Measurements from ENCODE around the gene COMT. TPM values are rescaled to one million over a fixed set of nuclear protein-coding genes. Genes with fewer than 3 reads are reported as not detected.

Gene COMT
- polyA plus RNA-seq, 2 donors, result 178 to 218 TPM

DNA sequence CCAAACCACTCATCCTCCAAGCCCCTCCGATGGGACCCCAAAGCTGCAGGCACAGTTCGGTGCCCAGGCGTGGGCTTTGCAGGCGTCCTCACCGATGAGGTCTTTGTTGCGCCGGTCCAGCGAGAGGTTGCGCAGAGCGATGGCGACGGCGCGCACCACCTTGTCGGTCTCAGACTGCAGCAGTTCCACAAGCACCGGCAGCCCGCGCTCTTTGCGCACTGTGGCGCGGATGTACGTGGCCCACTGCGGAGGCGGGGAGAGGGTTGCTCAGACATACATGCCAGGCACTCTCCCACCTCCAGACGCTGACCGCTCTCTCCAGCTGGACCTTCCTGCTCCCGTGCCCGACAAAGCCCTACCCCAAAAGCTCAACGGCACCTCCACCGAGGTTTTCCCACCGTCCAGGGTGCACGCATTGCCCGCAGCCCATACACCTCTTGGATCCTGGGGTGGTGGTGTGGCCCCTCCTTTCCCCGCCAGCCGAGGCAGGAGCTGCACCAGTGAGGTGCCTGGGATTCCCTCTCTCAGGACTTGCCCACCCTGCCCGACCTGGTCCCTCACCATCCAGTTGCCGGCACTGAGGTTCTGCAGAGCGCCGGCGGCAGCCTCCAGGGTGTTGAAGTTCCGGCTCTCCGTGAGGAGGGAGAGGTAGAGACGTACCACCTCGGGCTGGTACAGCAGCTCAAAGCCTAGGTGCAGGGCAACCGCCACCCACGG, 32.1 kb downstream of the COMT start:
- Histone ChIP-seq H3K36me3 (ENCODE audit: control insufficient read depth in 2 of 2, insufficient read depth in 2 of 2, low read length in 1 of 2) (peaks cover 0 to 8% of the 10 kb centered on the region in 2 donors), H3K4me1 (ENCODE audit: control insufficient read depth in 2 of 2, insufficient read depth in 2 of 2, low read length in 1 of 2) (peaks cover 6 to 8% of the 10 kb centered on the region in 2 donors), H3K9me3 (ENCODE audit: control insufficient read depth in 2 of 2, insufficient read depth in 1 of 2, low read depth in 1 of 2, low read length in 1 of 2) (no peaks in the 10 kb centered on the region), H3K27me3 (ENCODE audit: control insufficient read depth in 1 of 2, insufficient read depth in 2 of 2, low read length in 2 of 2) (no peaks in the 10 kb centered on the region), H3K4me3 (ENCODE audit: low read depth in 1 of 2, low read length in 2 of 2) (no peak overlapping the region), H3K27ac (ENCODE audit: low read depth in 2 of 2, low read length in 1 of 2) (no peak overlapping the region)
- 92% methylated on average over 45 to 46 of the region's 46 CpGs for WGBS, 2 donors

- WGBS, 2 donors, result 46 to 49% methylated on average over 11 of the region's 11 CpGs
- Histone ChIP-seq H3K27ac (ENCODE audit: low read depth in 2 of 2, low read length in 1 of 2) (no peak overlapping the region), H3K4me1 (ENCODE audit: control insufficient read depth in 2 of 2, insufficient read depth in 2 of 2, low read length in 1 of 2) (peaks cover 6 to 8% of the 10 kb centered on the region in 2 donors), H3K4me3 (ENCODE audit: low read depth in 1 of 2, low read length in 2 of 2) (no peak overlapping the region), H3K9me3 (ENCODE audit: control insufficient read depth in 2 of 2, insufficient read depth in 1 of 2, low read depth in 1 of 2, low read length in 1 of 2) (no peaks in the 10 kb centered on the region), H3K27me3 (ENCODE audit: control insufficient read depth in 1 of 2, insufficient read depth in 2 of 2, low read length in 2 of 2) (no peaks in the 10 kb centered on the region), H3K36me3 (ENCODE audit: control insufficient read depth in 2 of 2, insufficient read depth in 2 of 2, low read length in 1 of 2) (peaks cover 0 to 5% of the 10 kb centered on the region in 2 donors)
Measured at GRCh38 chr22:19974268-19974861, 32.8 kb downstream of the COMT start.

- Histone ChIP-seq H3K4me1 (ENCODE audit: control insufficient read depth in 2 of 2, insufficient read depth in 2 of 2, low read length in 1 of 2) (peaks cover 6 to 8% of the 10 kb centered on the region in 2 donors), H3K9me3 (ENCODE audit: control insufficient read depth in 2 of 2, insufficient read depth in 1 of 2, low read depth in 1 of 2, low read length in 1 of 2) (no peaks in the 10 kb centered on the region), H3K36me3 (ENCODE audit: control insufficient read depth in 2 of 2, insufficient read depth in 2 of 2, low read length in 1 of 2) (peaks cover 0 to 7% of the 10 kb centered on the region in 2 donors), H3K27me3 (ENCODE audit: control insufficient read depth in 1 of 2, insufficient read depth in 2 of 2, low read length in 2 of 2) (no peaks in the 10 kb centered on the region), H3K27ac (ENCODE audit: low read depth in 2 of 2, low read length in 1 of 2) (no peak overlapping the region), H3K4me3 (ENCODE audit: low read depth in 1 of 2, low read length in 2 of 2) (no peak overlapping the region)
- 63 to 73% methylated on average over 13 of the region's 13 CpGs for WGBS, 2 donors
Measured at GRCh38 chr22:19974935-19975706, 33.5 kb downstream of the COMT start.

GRCh38 chr22:19975707-19976035, 34.1 kb downstream of the COMT start:
- Histone ChIP-seq H3K4me3 (ENCODE audit: low read depth in 1 of 2, low read length in 2 of 2) (no peak overlapping the region), H3K27me3 (ENCODE audit: control insufficient read depth in 1 of 2, insufficient read depth in 2 of 2, low read length in 2 of 2) (no peaks in the 10 kb centered on the region), H3K9me3 (ENCODE audit: control insufficient read depth in 2 of 2, insufficient read depth in 1 of 2, low read depth in 1 of 2, low read length in 1 of 2) (no peaks in the 10 kb centered on the region), H3K27ac (ENCODE audit: low read depth in 2 of 2, low read length in 1 of 2) (no peak overlapping the region), H3K4me1 (ENCODE audit: control insufficient read depth in 2 of 2, insufficient read depth in 2 of 2, low read length in 1 of 2) (peaks cover 6 to 8% of the 10 kb centered on the region in 2 donors), H3K36me3 (ENCODE audit: control insufficient read depth in 2 of 2, insufficient read depth in 2 of 2, low read length in 1 of 2) (peaks cover 0 to 7% of the 10 kb centered on the region in 2 donors)
- WGBS, 2 donors, result 74 to 82% methylated on average over 4 of the region's 4 CpGs

GRCh38 chr22:19976671-19977070, 35.1 kb downstream of the COMT start:
- no peaks in the 10 kb centered on the region for H3K27me3 ChIP-seq (ENCODE audit: control insufficient read depth in 1 of 2, insufficient read depth in 2 of 2, low read length in 2 of 2)
- H3K36me3 ChIP-seq (ENCODE audit: control insufficient read depth in 2 of 2, insufficient read depth in 2 of 2, low read length in 1 of 2), result peaks cover 0 to 7% of the 10 kb centered on the region in 2 donors
- no peak overlapping the region for H3K4me3 ChIP-seq (ENCODE audit: low read depth in 1 of 2, low read length in 2 of 2)
- WGBS, 2 donors, result 85 to 91% methylated on average over 2 to 3 of the region's 3 CpGs
- H3K4me1 ChIP-seq (ENCODE audit: control insufficient read depth in 2 of 2, insufficient read depth in 2 of 2, low read length in 1 of 2), result peaks cover 6 to 8% of the 10 kb centered on the region in 2 donors
- no peaks in the 10 kb centered on the region for H3K9me3 ChIP-seq (ENCODE audit: control insufficient read depth in 2 of 2, insufficient read depth in 1 of 2, low read depth in 1 of 2, low read length in 1 of 2)
- no peak overlapping the region for H3K27ac ChIP-seq (ENCODE audit: low read depth in 2 of 2, low read length in 1 of 2)

DNA sequence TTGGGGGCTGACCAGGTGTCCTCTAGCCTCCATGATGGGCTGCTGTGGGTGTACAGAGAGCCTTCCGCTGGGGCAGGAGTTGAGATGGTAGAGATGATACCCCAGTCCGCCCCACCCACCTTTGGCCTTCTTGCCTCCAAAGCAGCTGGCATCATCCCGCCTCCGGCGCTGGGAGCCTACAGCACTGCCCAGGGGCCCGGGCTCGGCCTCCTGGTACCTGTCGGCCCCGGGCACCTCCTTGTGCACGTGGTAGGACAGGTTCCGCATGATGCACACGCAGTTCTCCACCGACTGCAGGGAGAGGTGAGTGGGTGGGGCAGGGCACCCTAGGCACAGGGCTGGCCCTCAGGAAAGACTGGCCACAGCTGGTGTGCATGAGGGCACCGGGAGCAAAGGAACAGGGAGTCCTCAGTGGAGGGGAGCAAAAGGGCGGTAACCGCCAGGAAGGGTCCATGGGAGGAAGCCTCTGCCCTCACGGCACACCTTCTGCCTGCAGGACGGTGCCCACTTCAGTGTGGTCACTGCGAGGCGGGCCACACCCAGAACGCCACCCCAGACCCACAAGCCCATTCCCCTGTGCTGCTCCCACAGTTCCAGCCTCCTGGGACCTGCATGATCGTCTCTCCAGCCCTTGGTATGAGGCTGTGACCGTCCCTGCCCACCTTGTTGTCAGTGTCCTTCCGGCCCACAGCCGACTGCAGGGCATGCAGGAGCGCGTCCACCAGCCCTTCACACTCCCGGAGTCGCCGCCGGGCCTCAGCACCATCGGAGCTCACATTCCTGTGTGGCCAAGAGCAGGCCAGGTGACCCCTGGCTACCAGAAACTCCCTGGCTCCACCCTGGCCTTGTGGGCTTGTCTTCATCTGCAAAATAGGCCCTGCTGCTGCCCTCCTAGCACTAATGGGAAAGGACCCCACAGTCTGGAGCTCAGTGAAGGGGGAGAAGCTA, 36.0 kb downstream of the COMT start:
- Histone ChIP-seq H3K9me3 (ENCODE audit: control insufficient read depth in 2 of 2, insufficient read depth in 1 of 2, low read depth in 1 of 2, low read length in 1 of 2) (no peaks in the 10 kb centered on the region), H3K27ac (ENCODE audit: low read depth in 2 of 2, low read length in 1 of 2) (no peak overlapping the region), H3K4me1 (ENCODE audit: control insufficient read depth in 2 of 2, insufficient read depth in 2 of 2, low read length in 1 of 2) (peaks cover 6 to 8% of the 10 kb centered on the region in 2 donors), H3K27me3 (ENCODE audit: control insufficient read depth in 1 of 2, insufficient read depth in 2 of 2, low read length in 2 of 2) (no peaks in the 10 kb centered on the region), H3K36me3 (ENCODE audit: control insufficient read depth in 2 of 2, insufficient read depth in 2 of 2, low read length in 1 of 2) (peaks cover 0 to 7% of the 10 kb centered on the region in 2 donors), H3K4me3 (ENCODE audit: low read depth in 1 of 2, low read length in 2 of 2) (no peak overlapping the region)
- WGBS, 2 donors, result 74 to 84% methylated on average over 32 of the region's 32 CpGs

DNA sequence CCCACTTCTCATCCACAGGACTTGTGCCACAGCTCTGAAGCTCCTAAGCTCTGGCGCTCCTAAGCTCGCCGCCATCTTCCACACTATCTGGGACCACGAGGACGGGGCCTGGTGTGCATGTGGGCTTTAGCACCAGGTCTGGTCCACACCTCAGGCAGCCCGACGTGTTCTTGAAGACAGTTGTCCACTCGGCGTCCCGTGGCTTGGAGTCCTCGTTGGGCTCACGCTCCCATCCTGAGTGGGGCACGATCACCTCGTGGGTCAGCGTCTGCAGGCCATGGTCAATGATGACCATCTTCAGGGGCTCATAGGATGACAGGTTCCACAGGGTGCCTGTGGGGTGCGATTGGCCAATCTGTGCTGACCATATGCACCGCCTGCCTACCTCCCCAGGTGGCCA, 37.2 kb downstream of the COMT start:
- 91 to 95% methylated on average over 17 of the region's 17 CpGs for WGBS, 2 donors
- H3K36me3 ChIP-seq (ENCODE audit: control insufficient read depth in 2 of 2, insufficient read depth in 2 of 2, low read length in 1 of 2), result peaks cover 0 to 7% of the 10 kb centered on the region in 2 donors
- H3K4me3 ChIP-seq (ENCODE audit: low read depth in 1 of 2, low read length in 2 of 2), result no peak overlapping the region
- H3K27me3 ChIP-seq (ENCODE audit: control insufficient read depth in 1 of 2, insufficient read depth in 2 of 2, low read length in 2 of 2), result no peaks in the 10 kb centered on the region
- H3K4me1 ChIP-seq (ENCODE audit: control insufficient read depth in 2 of 2, insufficient read depth in 2 of 2, low read length in 1 of 2), result peaks cover 15 to 17% of the 10 kb centered on the region in 2 donors
- H3K27ac ChIP-seq (ENCODE audit: low read depth in 2 of 2, low read length in 1 of 2), result no peak overlapping the region
- no peaks in the 10 kb centered on the region for H3K9me3 ChIP-seq (ENCODE audit: control insufficient read depth in 2 of 2, insufficient read depth in 1 of 2, low read depth in 1 of 2, low read length in 1 of 2)

DNA sequence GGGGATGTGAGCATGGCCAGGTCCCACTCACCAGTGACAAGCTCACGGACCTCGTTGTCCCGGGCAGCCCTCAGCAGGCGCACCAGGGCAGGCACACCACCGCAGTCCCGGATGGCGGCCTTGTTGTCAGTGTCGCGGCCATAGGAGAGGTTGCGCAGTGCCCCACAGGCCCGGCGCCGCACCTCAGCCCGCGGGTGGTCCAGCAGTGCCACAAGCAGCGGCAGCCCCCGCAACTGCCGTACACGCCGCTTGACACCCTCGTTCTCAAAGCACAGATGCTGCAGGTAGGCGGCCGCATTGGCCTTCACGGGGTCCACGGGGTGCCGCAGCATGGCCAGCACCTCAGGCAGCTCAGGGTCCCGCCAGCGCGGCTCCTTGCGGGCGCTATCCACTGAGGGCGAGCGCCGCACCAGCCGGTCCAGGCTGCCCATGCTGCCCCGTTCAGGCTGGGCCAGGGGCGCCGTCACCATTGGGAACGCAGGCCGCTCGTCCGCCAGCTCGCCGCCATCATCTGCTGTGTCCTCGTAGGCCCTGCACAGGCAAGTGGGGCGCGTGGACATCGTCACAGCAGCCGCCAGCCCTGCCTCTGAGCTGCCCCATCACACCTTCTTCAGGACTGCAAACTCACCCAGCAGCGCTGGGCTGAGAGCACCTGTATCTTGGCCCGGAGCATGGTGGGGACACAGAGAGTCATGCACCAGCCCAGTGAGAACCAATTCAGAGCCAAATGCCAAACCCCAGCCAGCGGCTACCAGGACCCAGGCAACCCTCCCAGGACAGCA, 38.3 kb downstream of the COMT start:
- 94 to 96% methylated on average over 46 to 52 of the region's 52 CpGs for WGBS, 2 donors
- Histone ChIP-seq H3K27me3 (ENCODE audit: control insufficient read depth in 1 of 2, insufficient read depth in 2 of 2, low read length in 2 of 2) (no peaks in the 10 kb centered on the region), H3K36me3 (ENCODE audit: control insufficient read depth in 2 of 2, insufficient read depth in 2 of 2, low read length in 1 of 2) (peaks cover 0 to 7% of the 10 kb centered on the region in 2 donors), H3K4me1 (ENCODE audit: control insufficient read depth in 2 of 2, insufficient read depth in 2 of 2, low read length in 1 of 2) (peaks cover 15 to 25% of the 10 kb centered on the region in 2 donors), H3K4me3 (ENCODE audit: low read depth in 1 of 2, low read length in 2 of 2) (no peak overlapping the region), H3K27ac (ENCODE audit: low read depth in 2 of 2, low read length in 1 of 2) (no peak overlapping the region), H3K9me3 (ENCODE audit: control insufficient read depth in 2 of 2, insufficient read depth in 1 of 2, low read depth in 1 of 2, low read length in 1 of 2) (no peaks in the 10 kb centered on the region)
